GM06990 (cell line): ENCODE results near the gene REM2.
A peak's percentile ranks its signal among the peaks of the same experiment; 100 is the strongest.

ENCODE experiments used
- DNase-seq: peaks from one replicate; pipeline ENCODE4 v3.0.0-alpha.2; 2011; ENCODE audit not compliant: insufficient read length; ENCODE audit errors: extremely low read depth
- H3K27me3 ChIP-seq: replicated peaks from 2 replicates; pipeline ENCODE4 v1.6.0; 2011; ENCODE audit warnings: low read length; ENCODE audit not compliant: control insufficient read depth, insufficient read depth
- H3K36me3 ChIP-seq: 2 replicates; pipeline ENCODE4 v1.5.1; 2011; ENCODE audit warnings: low read length; ENCODE audit not compliant: control insufficient read depth, insufficient read depth
- H3K4me3 ChIP-seq: replicated peaks from 2 replicates; pipeline ENCODE4 v1.5.1; 2011; ENCODE audit warnings: low read depth, mild to moderate bottlenecking, control low read depth, low read length
- TF ChIP-seq, protein P1 (sequence below): IDR thresholded peaks from 2 replicates; pipeline ENCODE4 v1.5.1; 2011; ENCODE audit warnings: low read length, control low read depth, mild to moderate bottlenecking, inconsistent platforms; ENCODE audit not compliant: insufficient read depth, poor library complexity, severe bottlenecking

Gene REM2

DNA sequence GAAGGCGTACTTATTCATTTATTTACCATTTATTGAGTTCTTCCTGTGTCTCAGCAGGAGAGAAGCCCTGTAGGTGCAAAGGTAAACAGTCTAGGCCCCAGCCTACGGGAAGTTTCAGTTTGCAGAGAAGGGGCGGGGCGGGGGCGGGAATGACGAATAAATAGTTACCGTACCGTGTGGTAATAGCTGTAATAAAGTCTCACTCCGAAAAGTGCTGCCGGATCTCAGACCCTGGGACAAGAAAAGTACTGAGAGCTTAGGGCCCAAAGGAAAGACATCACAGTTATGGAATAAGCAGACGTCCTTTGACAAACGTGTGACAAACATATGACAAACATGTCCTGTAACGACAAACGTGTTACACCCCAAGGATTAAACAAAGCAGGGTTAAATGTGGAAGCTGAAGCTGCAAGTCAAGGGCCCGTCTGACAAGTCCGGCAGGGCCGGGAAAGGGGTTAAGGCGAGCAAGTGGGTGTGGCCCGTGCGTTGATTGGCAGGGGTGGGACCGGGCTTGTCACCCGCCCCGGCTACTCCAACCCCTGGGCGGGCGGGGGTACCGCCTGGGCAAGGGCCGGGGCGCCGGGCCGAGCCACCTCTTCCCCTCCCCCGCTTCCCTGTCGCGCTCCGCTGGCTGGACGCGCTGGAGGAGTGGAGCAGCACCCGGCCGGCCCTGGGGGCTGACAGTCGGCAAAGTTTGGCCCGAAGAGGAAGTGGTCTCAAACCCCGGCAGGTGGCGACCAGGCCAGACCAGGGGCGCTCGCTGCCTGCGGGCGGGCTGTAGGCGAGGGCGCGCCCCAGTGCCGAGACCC is 11.6 kb upstream of the REM2 start, which contains the start of gene LRP10:
TSS of gene LRP10 (plus strand) at position 517 of the 809 bp plus-strand sequence. CDS start 564 bp downstream, outside the sequence.
- Histone ChIP-seq H3K4me3 (peak within 1 kb of the TSS; percentile 92), H3K27me3 (no peaks in the 10 kb centered on the region), H3K36me3 (peaks cover 18% of the 10 kb centered on the region)
- TF ChIP-seq, protein P1, sequence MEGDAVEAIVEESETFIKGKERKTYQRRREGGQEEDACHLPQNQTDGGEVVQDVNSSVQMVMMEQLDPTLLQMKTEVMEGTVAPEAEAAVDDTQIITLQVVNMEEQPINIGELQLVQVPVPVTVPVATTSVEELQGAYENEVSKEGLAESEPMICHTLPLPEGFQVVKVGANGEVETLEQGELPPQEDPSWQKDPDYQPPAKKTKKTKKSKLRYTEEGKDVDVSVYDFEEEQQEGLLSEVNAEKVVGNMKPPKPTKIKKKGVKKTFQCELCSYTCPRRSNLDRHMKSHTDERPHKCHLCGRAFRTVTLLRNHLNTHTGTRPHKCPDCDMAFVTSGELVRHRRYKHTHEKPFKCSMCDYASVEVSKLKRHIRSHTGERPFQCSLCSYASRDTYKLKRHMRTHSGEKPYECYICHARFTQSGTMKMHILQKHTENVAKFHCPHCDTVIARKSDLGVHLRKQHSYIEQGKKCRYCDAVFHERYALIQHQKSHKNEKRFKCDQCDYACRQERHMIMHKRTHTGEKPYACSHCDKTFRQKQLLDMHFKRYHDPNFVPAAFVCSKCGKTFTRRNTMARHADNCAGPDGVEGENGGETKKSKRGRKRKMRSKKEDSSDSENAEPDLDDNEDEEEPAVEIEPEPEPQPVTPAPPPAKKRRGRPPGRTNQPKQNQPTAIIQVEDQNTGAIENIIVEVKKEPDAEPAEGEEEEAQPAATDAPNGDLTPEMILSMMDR: no peak
- peak; percentile 90 for DNase-seq

DNA sequence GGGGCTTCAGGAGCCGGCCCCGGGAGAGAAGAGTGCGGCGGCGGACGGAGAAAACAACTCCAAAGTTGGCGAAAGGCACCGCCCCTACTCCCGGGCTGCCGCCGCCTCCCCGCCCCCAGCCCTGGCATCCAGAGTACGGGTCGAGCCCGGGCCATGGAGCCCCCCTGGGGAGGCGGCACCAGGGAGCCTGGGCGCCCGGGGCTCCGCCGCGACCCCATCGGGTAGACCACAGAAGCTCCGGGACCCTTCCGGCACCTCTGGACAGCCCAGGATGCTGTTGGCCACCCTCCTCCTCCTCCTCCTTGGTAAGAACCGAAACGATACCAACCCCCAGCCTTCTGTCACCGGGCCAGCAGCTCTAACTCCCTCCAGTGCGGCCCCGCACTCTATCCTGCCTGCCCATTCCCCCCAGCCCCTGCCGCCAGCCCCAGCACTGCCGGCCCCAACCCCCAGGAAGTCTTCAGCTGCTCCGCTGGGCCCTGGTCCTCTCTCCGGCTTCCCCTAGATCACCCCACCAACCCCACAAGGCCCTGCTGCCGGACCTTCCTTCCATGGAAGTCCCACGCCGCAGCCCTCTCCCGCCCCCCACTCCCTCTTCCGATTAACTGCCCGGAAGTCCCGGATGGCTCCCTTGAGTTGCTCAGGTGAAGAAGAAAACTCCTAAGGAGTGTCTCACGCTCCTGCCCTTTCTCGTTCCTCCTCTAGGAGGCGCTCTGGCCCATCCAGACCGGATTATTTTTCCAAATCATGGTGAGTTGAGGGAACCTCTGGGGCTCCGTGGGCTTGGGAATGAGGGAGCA is 10.8 kb upstream of the REM2 start:
- peak; percentile 69 for DNase-seq

DNA sequence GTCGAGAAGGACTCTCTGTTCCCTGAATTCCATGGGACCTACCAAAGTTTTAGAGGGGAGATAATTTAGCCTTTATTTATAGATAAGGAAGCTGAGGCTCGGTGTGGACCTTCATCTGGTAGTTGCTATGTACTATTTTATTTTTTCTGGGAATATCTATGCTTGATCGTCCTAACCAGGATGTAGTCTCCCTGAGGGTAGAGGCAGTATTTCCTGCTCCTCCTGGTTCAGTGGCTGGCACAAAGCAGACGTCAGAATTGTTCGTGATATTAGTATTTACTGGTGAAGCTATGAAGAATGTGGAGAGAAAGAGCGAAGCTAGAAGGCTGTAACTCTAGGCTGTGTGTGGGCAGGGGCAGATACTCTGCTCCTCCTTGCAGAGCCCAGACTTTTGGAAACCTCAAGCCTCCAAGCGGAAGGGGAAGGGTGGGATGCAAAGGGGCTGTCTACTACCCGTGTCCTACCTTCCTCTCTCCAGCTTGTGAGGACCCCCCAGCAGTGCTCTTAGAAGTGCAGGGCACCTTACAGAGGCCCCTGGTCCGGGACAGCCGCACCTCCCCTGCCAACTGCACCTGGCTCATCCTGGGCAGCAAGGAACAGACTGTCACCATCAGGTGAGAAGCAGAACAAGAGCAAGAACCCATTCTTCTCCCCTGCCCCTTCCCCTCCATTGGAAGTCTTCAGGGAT is 10.0 kb upstream of the REM2 start:
- peak overlapping the region; percentile 92 for H3K4me3 ChIP-seq
- DNase-seq: no peak

More for the DNA sequence above, 10.8 kb upstream of the REM2 start:
- H3K27me3 ChIP-seq: no peaks in the 10 kb centered on the region
- peaks cover 22% of the 10 kb centered on the region for H3K36me3 ChIP-seq
- peak overlapping the region; percentile 92 for H3K4me3 ChIP-seq
- TF ChIP-seq, protein P1: peak; percentile 98

DNA sequence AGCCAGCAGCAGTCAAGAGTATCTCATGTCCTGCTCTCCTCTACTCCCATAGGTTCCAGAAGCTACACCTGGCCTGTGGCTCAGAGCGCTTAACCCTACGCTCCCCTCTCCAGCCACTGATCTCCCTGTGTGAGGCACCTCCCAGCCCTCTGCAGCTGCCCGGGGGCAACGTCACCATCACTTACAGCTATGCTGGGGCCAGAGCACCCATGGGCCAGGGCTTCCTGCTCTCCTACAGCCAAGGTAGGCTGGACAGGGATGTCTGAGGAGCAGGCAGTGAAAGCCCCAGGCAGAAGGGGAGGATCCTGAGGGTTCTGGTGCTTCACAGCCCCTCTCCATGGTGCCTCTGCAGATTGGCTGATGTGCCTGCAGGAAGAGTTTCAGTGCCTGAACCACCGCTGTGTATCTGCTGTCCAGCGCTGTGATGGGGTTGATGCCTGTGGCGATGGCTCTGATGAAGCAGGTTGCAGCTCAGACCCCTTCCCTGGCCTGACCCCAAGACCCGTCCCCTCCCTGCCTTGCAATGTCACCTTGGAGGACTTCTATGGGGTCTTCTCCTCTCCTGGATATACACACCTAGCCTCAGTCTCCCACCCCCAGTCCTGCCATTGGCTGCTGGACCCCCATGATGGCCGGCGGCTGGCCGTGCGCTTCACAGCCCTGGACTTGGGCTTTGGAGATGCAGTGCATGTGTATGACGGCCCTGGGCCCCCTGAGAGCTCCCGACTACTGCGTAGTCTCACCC is 7.8 kb upstream of the REM2 start:
- H3K36me3 ChIP-seq: peaks cover 32% of the 10 kb centered on the region
- TF ChIP-seq, protein P1: no peak

More for the DNA sequence above, 10.0 kb upstream of the REM2 start:
- Histone ChIP-seq H3K36me3 (peaks cover 25% of the 10 kb centered on the region), H3K27me3 (no peaks in the 10 kb centered on the region)
- TF ChIP-seq, protein P1: no peak

DNA sequence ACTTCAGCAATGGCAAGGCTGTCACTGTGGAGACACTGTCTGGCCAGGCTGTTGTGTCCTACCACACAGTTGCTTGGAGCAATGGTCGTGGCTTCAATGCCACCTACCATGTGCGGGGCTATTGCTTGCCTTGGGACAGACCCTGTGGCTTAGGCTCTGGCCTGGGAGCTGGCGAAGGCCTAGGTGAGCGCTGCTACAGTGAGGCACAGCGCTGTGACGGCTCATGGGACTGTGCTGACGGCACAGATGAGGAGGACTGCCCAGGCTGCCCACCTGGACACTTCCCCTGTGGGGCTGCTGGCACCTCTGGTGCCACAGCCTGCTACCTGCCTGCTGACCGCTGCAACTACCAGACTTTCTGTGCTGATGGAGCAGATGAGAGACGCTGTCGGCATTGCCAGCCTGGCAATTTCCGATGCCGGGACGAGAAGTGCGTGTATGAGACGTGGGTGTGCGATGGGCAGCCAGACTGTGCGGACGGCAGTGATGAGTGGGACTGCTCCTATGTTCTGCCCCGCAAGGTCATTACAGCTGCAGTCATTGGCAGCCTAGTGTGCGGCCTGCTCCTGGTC is 7.2 kb upstream of the REM2 start:
- H3K27me3 ChIP-seq: no peaks in the 10 kb centered on the region
- DNase-seq: no peak
- H3K4me3 ChIP-seq: no peak overlapping the region
- H3K36me3 ChIP-seq: peaks cover 32% of the 10 kb centered on the region
- TF ChIP-seq, protein P1: no peak

More for the DNA sequence above, 7.8 kb upstream of the REM2 start:
- Histone ChIP-seq H3K27me3 (no peaks in the 10 kb centered on the region), H3K4me3 (no peak overlapping the region)
- no peak for DNase-seq
